ENCODE data around the gene IPO9.

The IPO9 gene

DNA sequence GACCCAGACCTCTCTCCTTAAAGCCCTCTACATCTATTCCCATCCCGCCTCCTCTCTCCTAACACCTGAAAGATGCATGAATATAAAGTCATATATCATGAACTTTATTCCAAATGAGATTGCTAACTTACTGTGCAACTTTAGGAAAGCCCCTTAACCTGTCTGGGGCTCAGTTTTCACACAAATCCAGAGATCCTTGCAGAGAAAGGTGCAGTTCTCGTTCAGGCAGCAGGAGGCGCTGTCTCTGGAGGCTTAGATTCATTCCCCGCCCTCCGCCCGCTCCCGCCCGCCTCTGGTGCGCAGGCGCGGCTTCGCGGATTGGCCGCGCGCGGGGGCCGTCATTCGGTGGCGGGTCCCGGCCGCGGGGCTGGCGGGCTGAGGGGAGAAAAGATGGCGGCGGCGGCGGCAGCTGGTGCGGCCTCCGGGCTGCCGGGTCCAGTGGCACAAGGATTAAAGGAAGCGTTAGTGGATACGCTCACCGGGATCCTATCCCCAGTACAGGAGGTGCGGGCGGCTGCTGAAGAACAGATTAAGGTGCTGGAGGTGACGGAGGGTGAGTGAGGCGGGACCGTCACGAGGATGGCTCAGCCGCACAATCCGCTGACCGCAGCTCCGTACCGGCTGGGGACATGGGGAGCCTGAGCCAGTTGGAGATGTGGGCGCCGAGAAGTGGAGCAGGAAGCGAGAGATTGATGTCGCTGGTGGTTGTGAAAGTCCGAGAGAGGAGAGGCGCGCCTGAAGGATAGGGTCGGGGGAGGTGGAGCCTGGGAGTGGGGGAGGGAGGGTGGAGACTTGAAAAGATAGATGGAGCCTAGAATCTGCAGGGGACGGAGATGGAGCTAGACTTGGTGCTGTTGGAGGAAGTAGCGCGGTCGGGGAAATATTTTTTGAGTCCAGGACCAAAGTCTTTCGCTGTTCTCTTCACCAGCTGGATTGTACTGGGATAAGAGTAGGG, at the start of gene IPO9:
Gene IPO9, plus strand, starts transcription at position 338 of the 955 bp plus-strand sequence. Its CDS starts 53 bp downstream, at position 391.
- peak; percentile 94 to 97 for DNase-seq (ENCODE audit: low read depth in 2 of 2)

DNA sequence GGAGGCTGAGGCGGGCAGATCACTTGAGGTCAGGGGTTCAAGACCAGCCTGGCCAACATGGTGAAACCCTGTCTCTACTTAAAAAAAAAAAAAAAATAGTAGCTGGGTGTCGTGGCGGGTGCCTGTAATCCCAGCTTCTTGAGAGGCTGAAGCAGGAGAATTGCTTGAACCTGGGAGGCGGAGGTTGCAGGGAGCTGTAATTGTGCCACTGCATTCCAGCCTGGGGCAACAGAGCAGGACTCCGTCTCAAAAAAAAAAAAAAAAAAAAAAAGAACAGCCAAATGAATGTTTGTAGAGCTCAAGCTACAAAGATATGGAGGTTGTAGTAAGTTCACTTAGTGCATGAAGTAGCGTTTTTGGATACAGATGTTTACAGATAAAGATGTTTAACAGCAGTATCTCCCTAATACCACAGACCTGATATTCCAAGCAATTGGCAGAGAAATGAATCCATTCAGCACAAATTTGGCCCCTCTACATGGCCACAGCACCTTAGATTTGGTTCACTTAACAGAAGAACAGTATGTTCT, 49.5 kb upstream of the IPO9 start:
- DNase-seq (ENCODE audit: low read depth in 2 of 2) = no peak

DNA sequence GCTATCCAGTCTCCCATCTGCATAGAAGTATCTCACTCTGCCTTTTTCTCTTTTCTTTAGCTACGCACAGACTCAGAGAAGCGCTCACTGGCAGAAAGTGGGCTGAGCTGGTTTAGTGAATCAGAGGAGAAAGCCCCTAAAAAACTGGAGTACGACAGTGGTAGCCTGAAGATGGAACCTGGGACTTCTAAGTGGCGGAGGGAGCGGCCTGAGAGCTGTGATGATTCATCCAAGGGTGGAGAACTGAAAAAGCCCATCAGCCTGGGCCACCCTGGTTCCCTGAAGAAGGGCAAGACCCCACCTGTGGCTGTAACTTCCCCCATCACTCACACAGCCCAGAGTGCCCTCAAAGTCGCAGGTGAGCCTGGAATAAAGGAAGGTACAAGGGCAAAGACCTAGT, 48.0 kb upstream of the IPO9 start:
- DNase-seq (ENCODE audit: low read depth in 2 of 2) = no peak

DNA sequence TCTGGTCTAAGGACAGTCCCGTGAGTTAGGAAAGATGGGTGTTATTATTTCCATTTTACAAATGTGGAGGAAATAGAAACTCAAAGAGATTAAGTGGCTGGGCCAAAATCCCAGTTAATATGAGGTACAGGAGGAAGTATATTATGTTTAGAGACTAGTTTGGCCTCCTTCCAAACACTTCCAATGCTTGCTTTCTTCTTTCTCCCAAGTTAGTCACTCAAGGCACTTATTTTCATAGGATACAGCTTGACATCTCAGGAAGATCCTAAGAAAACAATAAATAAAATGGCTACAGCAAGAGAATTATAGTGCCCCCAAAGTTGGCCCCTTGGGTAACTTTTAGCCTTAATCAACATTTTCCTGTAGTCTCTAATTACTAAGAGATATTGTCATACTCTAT, 47.5 kb upstream of the IPO9 start:
- DNase-seq (ENCODE audit: low read depth in 2 of 2) = no peak

DNA sequence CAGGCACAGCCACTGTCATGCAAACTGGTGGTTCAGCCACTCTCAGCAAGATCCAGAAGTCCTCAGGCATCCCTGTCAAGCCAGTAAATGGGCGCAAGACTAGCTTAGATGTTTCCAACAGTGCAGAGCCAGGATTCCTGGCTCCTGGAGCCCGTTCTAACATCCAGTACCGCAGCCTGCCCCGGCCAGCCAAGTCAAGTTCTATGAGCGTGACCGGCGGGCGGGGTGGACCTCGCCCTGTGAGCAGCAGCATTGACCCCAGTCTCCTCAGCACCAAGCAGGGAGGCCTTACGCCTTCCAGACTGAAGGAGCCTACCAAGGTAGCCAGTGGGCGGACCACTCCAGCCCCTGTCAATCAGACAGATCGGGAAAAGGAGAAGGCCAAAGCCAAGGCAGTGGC, 46.6 kb upstream of the IPO9 start:
- no peak for DNase-seq (ENCODE audit: low read depth in 2 of 2)

DNA sequence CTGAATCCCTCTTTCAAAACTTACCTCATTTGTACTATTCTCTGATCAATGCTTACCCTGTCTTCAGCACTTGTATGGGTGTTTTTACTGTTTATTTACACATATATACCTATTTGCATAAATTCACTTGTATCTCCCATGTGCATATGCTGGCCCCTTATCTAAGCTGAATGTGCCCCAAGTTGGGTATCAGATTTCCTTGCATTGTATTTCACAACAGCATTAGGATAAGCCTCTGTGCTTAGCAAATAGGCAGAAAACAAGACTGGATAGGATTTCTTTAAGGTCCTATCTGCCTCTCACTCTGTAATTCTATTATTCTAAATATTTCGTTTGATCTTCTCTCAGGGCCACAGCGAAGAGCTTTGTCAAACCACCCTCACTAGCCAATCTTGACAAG, 45.9 kb upstream of the IPO9 start:
- no peak for DNase-seq (ENCODE audit: low read depth in 2 of 2)

DNA sequence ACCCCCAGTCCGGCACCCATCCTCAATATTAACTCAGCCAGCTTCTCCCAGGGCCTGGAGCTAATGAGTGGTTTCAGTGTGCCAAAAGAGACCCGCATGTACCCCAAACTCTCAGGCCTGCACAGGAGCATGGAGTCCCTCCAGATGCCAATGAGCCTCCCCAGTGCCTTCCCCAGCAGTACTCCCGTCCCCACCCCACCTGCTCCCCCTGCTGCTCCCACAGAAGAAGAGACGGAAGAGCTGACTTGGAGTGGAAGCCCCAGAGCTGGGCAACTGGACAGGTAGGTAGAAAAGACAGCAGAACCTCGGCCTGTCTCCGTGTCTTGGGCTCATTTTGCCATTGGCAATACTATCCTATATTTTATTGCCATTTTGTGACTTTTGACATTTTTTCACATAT, 45.4 kb upstream of the IPO9 start:
- DNase-seq (ENCODE audit: low read depth in 2 of 2) = no peak

DNA sequence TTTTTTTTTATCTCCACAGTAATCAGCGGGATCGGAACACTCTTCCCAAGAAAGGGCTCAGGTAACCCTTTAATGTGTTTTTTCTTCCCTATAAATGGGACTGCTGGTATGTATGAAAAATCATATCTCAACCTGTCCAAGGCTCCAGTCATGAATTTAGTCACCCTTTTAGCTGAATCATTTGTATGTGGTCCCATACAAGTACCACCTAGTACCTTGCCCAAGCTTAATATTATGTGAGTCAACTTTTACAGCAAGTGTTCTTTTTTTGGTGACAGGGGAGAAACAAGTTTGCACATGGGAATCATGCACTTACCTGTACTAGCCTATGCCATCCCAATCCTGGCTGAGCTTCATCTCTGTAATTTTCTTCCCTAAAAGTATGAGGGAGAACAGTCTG, 43.7 kb upstream of the IPO9 start:
- DNase-seq (ENCODE audit: low read depth in 2 of 2) = no peak

DNA sequence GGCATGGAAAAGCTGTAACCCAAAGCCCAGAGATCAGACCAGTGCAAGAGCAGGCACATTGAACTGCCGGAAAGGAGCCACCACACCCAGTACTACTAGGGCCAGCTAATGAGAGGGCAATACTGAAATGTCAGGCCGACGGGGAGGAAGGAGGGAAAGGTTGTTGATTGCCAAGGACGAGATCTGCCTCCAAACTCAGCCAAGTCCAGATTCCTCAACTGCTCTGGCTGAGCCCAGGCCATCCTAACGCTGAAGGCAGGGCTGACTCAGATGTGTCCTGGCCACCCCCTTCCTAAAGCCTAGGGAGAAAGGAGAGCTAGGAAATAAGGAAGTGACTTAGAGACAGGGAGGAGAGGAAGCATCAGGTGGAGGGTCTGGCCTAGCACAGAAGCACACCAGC, 42.1 kb upstream of the IPO9 start:
- no peak for DNase-seq (ENCODE audit: low read depth in 2 of 2)

DNA sequence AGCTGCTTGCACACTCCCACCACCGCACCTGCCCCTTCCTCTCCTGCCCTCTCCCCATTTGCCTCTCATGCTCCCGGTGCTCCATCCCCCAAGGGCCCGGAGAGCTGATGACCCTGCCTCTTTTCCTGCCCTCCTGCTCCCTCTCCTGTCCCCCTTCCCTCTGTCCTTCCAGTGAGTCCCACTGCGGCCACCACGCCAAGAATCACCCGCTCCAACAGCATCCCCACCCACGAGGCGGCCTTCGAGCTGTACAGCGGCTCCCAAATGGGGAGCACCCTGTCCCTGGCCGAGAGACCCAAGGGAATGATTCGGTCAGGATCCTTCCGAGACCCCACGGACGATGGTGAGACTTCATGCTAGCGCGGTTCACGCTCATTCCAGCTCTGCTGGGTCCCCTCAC, 40.7 kb upstream of the IPO9 start:
- DNase-seq (ENCODE audit: low read depth in 2 of 2) = no peak

DNA sequence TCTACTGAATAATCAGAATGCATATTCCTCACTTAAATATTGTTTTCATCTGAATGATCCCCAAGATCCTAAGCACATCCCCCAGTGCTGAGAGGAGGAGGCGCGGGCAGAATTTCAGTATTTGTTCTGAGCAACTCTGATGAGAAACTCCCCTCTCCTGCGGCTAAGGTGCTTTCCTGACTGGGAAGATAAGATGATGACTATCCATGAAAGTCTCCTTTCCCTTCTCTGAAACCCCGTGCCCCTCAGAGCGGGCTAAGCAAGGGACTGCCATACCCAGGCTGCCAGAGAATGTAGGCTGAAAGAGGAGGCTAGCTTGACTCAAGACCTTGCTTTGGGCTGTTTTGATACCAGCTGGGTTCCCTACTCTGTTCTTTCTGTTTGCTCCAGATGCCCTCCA, 39.7 kb upstream of the IPO9 start:
- no peak for DNase-seq (ENCODE audit: low read depth in 2 of 2)

DNA sequence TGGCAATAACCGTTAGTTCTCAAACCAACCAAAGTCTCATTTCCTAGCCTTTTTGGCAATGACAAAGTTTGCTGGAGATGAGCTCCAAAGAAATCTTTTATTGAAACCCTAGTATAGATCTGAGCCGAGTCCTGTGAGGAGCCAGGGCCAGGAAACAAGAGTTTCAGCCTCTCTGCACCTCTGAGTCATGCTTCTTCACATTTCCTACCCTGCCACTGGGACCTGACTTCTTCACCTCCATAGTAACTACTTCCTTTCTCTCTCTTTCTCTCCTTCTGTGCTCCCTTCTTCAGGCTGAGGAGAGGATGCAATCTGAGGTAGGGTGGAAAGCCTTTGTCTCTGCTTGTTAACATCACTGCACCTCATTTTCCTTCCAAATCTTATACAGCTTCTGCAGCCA, 38.7 kb upstream of the IPO9 start:
- DNase-seq (ENCODE audit: low read depth in 2 of 2) = no peak

DNA sequence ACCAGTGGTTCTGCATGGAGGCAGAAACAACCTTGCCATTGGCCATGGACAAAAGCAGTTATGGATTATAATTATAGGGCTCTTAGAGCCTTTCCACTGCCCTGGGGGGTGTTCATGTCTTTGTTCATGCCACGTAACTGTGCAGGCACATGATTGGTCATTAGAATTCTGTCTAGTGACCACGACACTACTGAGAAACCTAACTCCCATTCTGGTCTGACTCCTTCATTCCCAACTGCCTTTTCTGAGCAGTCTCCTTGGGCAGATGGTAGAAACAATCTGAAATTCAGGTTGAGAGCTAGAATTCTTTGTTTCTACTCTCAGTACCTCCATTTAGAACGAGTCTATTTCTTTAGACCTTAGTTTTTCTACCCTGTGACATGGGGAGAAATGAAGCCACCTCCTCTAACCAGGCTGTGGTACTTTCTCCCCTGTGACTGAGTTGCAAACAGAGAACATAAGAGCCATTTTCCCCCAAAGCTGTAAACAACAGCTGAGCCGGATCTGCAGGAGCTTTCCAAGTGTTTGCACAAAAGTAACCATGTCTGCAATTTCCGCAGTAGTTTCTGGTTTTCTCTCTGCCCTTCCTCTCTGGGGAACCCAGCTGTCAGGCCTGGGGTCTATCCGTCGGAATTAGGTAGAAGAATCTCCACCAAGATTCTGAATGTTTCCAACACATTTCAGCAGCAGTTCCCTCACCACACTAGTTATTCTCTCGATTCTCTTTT, 37.7 kb upstream of the IPO9 start:
- no peak for DNase-seq (ENCODE audit: low read depth in 2 of 2)

DNA sequence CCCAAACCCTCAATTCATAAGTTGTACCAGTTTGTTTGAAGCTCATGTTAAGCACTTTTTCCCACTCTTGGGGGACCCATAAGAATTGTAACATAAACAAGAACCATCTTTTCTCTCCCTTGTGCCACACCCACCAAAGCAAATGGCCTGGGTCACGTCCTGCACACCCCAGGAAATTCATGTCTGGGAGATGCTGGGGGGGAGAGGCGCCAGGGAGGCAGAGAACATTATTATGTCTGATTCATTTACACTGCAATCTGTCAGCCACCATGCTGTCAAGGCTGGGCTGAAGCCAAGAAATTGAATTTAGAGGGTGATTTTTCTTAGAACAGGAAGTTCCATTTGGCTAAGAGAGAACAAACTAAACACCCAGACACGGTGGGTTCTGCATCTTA, 37.2 kb upstream of the IPO9 start:
- DNase-seq (ENCODE audit: low read depth in 2 of 2) = no peak

DNA sequence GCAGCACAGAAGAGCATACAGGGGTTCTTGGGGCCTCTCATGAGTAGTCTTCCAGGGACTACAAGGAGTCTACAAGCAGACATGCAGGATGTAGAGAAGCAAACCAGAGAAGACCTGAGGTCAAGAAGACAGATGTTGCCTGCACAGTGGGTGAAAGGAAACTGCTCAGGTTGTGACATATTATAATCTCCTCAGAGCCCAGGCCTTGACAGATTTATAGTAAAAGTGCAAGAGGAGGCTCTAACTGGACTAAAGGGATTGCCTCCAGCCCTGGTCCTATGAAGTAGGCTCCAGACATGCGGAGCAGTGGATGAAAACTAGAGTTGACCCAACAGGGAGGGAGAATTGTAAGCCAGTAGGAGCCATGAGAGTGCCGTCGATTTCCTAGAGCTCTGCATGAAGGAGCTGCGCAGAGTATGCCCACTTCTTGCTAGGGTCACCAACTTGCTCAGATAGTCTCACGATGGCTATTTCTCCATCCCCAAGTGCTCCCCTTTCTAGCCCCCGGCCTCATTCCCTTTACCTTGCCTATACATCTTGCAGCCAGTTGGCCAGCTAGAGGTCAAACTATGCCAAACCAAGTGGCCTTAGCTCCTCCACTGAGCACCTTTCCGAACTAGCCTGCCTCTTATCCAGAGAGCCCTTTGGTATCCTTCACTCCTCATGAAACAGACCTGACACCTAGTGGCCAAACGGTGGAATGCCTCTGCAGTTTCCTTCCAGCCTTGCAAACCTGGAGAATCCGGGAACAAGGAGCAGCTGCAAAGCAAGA, 36.2 kb upstream of the IPO9 start:
- DNase-seq (ENCODE audit: low read depth in 2 of 2) = peak; percentile 18 to 47

DNA sequence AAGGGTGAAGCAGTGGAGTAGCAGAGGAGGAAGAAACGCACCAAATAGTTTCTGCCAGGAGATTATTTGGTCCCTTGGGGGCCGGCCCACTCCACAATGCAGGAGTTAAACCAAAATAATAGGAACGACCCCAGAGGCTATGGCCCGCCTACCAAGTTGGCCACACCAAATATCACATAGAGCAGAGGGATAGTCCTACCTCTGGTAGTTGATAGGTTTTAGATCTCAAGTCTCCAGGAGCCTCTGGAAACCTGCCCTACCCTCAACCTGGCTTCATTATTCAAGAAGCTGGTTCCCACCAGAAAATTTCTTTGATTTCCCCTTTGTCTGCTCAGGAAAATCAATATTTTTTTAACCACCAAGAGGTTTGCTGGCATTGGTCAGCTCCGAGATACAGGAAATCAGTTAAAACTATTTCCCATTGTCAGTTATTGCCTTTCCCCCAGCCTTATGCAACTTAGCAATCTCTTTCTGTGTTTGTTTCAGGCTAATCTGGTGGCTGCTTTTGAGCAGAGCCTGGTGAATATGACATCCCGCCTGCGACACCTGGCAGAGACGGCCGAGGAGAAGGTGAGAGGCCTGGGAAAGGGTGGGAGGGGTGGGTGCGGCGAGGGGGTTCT, 35.5 kb upstream of the IPO9 start:
- DNase-seq (ENCODE audit: low read depth in 2 of 2) = no peak

DNA sequence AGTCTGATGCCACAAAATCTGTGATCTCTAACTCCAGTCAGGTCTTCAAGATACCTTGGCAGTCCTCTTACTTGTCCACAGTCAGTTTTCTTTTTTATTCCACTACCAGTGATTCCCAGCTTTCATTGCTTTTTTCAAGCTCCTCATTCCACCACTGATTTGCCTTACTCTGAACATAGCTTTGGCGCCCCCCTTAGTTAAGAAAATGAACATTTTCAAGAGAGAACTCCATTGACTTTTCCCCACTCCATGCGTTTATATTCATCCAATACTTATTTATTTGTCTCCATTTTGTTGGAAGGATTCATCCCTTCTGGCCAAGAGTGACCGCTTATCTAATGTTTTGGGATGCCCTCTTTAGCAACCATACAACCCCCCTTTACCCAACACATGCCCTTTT, 33.9 kb upstream of the IPO9 start:
- DNase-seq (ENCODE audit: low read depth in 2 of 2) = no peak

DNA sequence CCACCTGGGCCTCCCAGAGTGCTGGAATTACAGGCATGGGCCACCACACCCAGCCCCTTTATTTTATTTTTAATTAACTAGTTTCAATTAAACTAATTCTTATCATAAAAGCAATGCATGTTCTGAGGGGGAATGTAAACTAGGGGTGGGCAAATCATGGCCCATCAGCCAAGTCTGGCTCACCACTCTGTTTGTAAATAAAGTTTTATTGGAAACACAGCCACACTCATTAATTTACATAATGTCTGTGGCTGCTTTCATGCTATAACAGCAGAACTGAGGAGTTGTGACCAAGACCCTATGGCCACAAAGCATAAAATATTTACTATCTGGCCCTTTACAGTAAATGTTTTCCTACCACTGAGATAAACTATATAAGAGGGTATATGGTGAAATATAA, 28.7 kb upstream of the IPO9 start:
- DNase-seq (ENCODE audit: low read depth in 2 of 2) = no peak

DNA sequence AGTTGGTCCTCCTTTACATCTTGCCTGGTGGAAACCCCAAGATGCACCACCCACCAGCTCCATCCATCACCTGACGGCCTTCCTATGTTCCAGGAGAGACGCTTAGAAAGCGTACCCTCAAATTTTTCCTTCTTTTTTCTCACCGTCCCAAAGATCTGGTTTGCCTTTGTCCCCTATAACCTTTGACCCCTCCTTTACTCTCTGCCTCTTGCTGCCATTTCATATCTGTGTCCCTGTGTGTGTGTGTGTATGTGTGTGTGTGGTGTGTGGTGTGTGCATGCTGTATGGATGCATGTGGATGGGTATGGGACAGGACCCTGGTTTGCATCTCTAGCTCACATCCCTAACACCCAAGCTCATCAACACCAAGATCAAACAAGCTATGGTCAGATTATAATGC, 22.2 kb upstream of the IPO9 start:
- DNase-seq (ENCODE audit: low read depth in 2 of 2) = no peak

DNA sequence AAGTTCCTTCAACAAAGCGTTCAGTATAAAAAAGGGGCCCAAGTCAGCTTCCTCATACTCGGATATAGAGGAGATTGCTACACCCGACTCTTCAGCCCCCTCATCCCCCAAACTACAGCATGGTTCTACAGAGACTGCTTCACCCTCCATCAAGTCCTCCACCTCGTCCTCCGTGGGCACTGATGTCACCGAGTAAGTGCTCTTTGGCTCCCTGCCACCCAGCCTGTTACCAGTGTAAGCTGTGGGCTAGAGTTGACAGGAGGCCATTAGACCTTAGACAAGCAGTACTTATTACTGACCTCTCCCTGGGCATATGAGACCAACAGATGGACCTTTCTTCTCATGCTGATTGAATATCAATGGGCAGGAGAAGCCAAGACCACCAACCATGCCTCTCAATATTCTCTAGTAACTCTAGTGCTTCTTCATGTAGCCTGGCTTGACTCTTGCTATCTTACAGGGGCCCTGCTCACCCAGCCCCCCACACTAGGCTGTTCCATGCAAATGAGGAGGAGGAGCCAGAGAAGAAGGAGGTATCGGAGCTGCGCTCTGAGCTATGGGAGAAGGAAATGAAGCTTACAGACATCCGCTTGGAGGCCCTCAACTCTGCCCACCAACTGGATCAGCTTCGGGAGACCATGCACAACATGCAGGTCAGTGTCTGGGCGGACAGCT, 20.9 kb upstream of the IPO9 start:
- no peak for DNase-seq (ENCODE audit: low read depth in 2 of 2)

DNA sequence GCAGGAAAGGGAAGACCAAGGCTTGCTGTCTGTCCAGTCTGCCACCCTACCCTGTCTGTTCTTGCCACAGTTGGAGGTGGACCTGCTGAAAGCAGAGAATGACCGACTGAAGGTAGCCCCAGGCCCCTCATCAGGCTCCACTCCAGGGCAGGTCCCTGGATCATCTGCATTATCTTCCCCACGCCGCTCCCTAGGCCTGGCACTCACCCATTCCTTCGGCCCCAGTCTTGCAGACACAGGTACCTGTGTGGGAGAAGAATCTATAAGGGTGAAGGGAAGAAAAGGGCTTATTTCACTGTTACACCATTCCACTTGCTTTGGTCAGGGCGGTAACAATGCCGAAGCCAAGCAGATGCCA, 20.3 kb upstream of the IPO9 start:
- DNase-seq (ENCODE audit: low read depth in 2 of 2) = no peak

All from activated CD4-positive, alpha-beta T cell treated with anti-CD3 and anti-CD28 coated beads for 24 hours (primary cell).